VCaP (cell line): ENCODE data around the gene LDLRAD4.

Experiments used
- H3K27ac ChIP-seq: fragments of 450-650 bp; 2 replicates; pipeline ENCODE4 v1.5.1; 2017
- TF ChIP-seq, protein P1 (sequence below): fragments of 450-650 bp; conservative IDR thresholded peaks from 2 replicates; pipeline ENCODE4 v1.5.1; 2017; ENCODE audit warnings: mild to moderate bottlenecking, moderate library complexity

LDLRAD4 gene

GRCh38 chr18:13587001-13587400 is 368.4 kb downstream of the LDLRAD4 start:
- TF ChIP-seq, protein P1, sequence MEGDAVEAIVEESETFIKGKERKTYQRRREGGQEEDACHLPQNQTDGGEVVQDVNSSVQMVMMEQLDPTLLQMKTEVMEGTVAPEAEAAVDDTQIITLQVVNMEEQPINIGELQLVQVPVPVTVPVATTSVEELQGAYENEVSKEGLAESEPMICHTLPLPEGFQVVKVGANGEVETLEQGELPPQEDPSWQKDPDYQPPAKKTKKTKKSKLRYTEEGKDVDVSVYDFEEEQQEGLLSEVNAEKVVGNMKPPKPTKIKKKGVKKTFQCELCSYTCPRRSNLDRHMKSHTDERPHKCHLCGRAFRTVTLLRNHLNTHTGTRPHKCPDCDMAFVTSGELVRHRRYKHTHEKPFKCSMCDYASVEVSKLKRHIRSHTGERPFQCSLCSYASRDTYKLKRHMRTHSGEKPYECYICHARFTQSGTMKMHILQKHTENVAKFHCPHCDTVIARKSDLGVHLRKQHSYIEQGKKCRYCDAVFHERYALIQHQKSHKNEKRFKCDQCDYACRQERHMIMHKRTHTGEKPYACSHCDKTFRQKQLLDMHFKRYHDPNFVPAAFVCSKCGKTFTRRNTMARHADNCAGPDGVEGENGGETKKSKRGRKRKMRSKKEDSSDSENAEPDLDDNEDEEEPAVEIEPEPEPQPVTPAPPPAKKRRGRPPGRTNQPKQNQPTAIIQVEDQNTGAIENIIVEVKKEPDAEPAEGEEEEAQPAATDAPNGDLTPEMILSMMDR, result no peak
- no peak overlapping the region for H3K27ac ChIP-seq

GRCh38 chr18:13587477-13587876 is 368.9 kb downstream of the LDLRAD4 start:
- H3K27ac ChIP-seq, result no peak overlapping the region
- TF ChIP-seq, protein P1, result no peak

- no peak overlapping the region for H3K27ac ChIP-seq
- TF ChIP-seq, protein P1, result no peak
Measured at GRCh38 chr18:13587937-13588336, 369.4 kb downstream of the LDLRAD4 start.

DNA sequence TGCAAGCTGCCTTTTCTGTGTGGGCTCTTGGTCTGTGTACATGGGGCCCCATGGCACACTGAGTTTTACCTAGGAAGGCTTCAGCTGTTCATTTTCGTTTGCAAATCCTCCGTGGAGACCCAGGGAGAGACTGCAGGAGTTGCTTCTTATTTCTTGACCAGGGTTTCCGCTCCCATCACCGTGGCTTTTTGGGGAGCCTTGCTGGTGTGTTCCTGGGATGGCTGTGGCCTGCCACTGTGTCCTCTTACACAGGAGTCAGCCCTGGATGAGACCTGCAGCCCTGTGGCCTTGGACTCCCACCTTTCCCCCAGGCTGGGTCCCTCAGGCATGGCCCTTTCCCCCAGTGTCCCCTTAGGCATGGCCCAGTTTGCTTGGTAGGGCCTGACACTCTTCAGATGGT is 370.8 kb downstream of the LDLRAD4 start:
- H3K27ac ChIP-seq, result no peak overlapping the region
- TF ChIP-seq, protein P1, result no peak

GRCh38 chr18:13589943-13590342 is 371.4 kb downstream of the LDLRAD4 start:
- TF ChIP-seq, protein P1, result no peak
- H3K27ac ChIP-seq, result no peak overlapping the region

DNA sequence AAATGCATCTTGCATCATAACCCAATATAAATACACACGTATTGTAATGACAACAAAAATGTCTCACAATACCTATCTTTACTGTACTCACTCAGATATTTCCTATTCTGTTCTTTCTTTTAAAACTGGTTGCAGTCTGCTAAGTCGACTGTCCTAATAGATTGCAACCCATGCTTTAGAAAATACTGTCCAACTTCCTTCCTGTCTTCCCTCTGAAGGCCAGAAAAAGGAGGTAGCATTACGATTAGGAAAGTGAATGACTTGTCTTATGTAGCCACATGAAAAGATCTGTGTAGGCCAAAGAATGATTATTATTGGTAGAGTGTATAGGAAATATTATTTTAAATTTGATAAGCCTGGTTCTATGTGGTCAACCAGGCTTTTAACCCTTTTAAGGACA is 373.7 kb downstream of the LDLRAD4 start:
- no peak overlapping the region for H3K27ac ChIP-seq
- TF ChIP-seq, protein P1, result no peak

DNA sequence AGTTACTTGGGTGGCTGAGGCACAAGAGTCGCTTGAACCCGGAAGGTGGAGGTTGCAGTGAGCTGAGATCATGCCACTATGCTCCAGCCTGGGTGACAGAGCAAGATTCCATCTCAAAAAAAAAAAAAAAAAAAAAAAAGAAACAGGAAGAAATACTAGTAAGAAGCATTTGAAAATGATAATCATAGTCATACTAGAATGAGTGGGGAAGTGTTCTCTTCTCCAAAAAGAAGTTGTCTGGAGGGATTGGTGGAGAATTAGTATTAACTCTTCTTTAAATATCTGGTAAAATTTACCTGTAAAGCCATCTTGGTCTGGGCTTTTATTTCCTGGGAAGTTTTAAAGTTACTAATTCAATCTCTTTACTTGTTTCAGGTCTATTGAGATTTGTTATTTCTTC is 376.0 kb downstream of the LDLRAD4 start:
- H3K27ac ChIP-seq, result no peak overlapping the region
- TF ChIP-seq, protein P1, result no peak

- no peak overlapping the region for H3K27ac ChIP-seq
- TF ChIP-seq, protein P1, result no peak
Measured at GRCh38 chr18:13597068-13597467, 378.5 kb downstream of the LDLRAD4 start.
